GM12878 (cell line): ENCODE data around the gene SVIP. TPM values are rescaled to one million over a fixed set of nuclear protein-coding genes. Genes with fewer than 3 reads are reported as not detected.

ENCODE experiments used
- BACH1 ChIP-seq: fragments of 450-650 bp; IDR thresholded peaks from 2 replicates; pipeline ENCODE4 v1.6.1; 2017; ENCODE audit warnings: mild to moderate bottlenecking, borderline replicate concordance
- BCL11A ChIP-seq: IDR thresholded peaks from 2 replicates; pipeline ENCODE4 v1.6.1; 2011; ENCODE audit warnings: low read depth, low read length
- CBX3 ChIP-seq: fragments of 200-600 bp; sonication (generic); IDR thresholded peaks from 2 replicates; pipeline ENCODE4 v1.6.1; 2016; ENCODE audit warnings: low read depth, borderline replicate concordance
- CEBPB ChIP-seq, 2 experiments: fragments of 150-350 bp in 1 of 2; IDR thresholded peaks; 2 replicates each; pipeline ENCODE4 v1.6.1; 2012 to 2014; ENCODE audit warnings: low read depth in 2 of 2, low read length in 2 of 2, borderline replicate concordance in 1 of 2, inconsistent platforms in 1 of 2
- EGR1 ChIP-seq, 2 experiments: IDR thresholded peaks; 1 replicate in 1 of 2; 2 replicates in 1 of 2; pipeline ENCODE4 v1.6.1; 2011 to 2012; ENCODE audit warnings: low read depth in 2 of 2, low read length in 2 of 2, borderline replicate concordance in 1 of 2, mild to moderate bottlenecking in 1 of 2, moderate library complexity in 1 of 2
- ETV6 ChIP-seq, 2 experiments: fragments of 450-650 bp in 1 of 2; IDR thresholded peaks in 1 of 2; conservative IDR thresholded peaks in 1 of 2; 2 replicates each; pipeline ENCODE4 v1.6.1; 2014; ENCODE audit warnings: antibody characterized with exemption in 1 of 2, borderline replicate concordance in 1 of 2, low read depth in 1 of 2, mild to moderate bottlenecking in 1 of 2, moderate library complexity in 1 of 2
- FOS ChIP-seq: IDR thresholded peaks from 3 replicates; pipeline ENCODE4 v1.6.1; 2011; ENCODE audit warnings: borderline replicate concordance; ENCODE audit not compliant: insufficient read length; ENCODE audit errors: extremely low read depth
- GATAD2B ChIP-seq: fragments of 450-650 bp; conservative IDR thresholded peaks from 2 replicates; pipeline ENCODE4 v1.6.1; 2017; ENCODE audit warnings: low read depth, mild to moderate bottlenecking, moderate library complexity
- JUNB ChIP-seq: IDR thresholded peaks from 2 replicates; pipeline ENCODE4 v1.6.1; 2016; ENCODE audit warnings: antibody characterized with exemption, mild to moderate bottlenecking
- JUND ChIP-seq: IDR thresholded peaks from 2 replicates; pipeline ENCODE4 v1.6.1; 2012; ENCODE audit warnings: low read depth, mild to moderate bottlenecking, low read length, improper control_type of control experiment, moderate library complexity
- KDM1A ChIP-seq: fragments of 200-600 bp; sonication (generic); IDR thresholded peaks from 2 replicates; pipeline ENCODE4 v1.6.1; 2016; ENCODE audit warnings: borderline replicate concordance
- MEF2B ChIP-seq: fragments of 450-650 bp; IDR thresholded peaks from 2 replicates; pipeline ENCODE4 v1.6.1; 2018; ENCODE audit warnings: mild to moderate bottlenecking, moderate library complexity; ENCODE audit not compliant: partially characterized antibody, poor library complexity, severe bottlenecking
- NBN ChIP-seq: fragments of 450-650 bp; IDR thresholded peaks from 2 replicates; pipeline ENCODE4 v1.6.1; 2016
- NRF1 ChIP-seq: conservative IDR thresholded peaks from 2 replicates; pipeline ENCODE4 v1.6.1; 2011; ENCODE audit warnings: mild to moderate bottlenecking, low read depth, low read length, improper control_type of control experiment
- SMC3 ChIP-seq: IDR thresholded peaks from 2 replicates; pipeline ENCODE4 v1.6.1; 2011; ENCODE audit warnings: low read length, improper control_type of control experiment, borderline replicate concordance
- SREBF2 ChIP-seq: IDR thresholded peaks from 2 replicates; pipeline ENCODE4 v1.6.1; 2012; ENCODE audit warnings: mild to moderate bottlenecking, low read length
- STAT1 ChIP-seq: fragments of 450-650 bp; conservative IDR thresholded peaks from 2 replicates; pipeline ENCODE4 v1.6.1; 2014; ENCODE audit warnings: antibody characterized with exemption, mild to moderate bottlenecking
- SUPT20H ChIP-seq: IDR thresholded peaks from 2 replicates; pipeline ENCODE4 v1.6.1; 2011; ENCODE audit warnings: low read depth, mild to moderate bottlenecking, low read length, moderate library complexity, borderline replicate concordance; ENCODE audit not compliant: control insufficient read depth
- TARDBP ChIP-seq: IDR thresholded peaks from 2 replicates; pipeline ENCODE4 v1.6.1; 2016; ENCODE audit warnings: borderline replicate concordance
- ZNF217 ChIP-seq: fragments of 450-650 bp; IDR thresholded peaks from 2 replicates; pipeline ENCODE4 v1.6.1; 2017; ENCODE audit warnings: antibody characterized with exemption, mild to moderate bottlenecking
- ZNF24 ChIP-seq: fragments of 450-650 bp; IDR thresholded peaks from 2 replicates; pipeline ENCODE4 v1.6.1; 2017; ENCODE audit warnings: antibody characterized with exemption, mild to moderate bottlenecking
- ZNF274 ChIP-seq: IDR thresholded peaks from one replicate; pipeline ENCODE4 v1.8.0; 2011; ENCODE audit not compliant: insufficient read length, insufficient read depth
- ZZZ3 ChIP-seq: IDR thresholded peaks from 2 replicates; pipeline ENCODE4 v1.6.1; 2011; ENCODE audit warnings: low read depth; ENCODE audit not compliant: control insufficient read depth, insufficient read length
- polyA plus RNA-seq, 11 experiments: library from polyadenylated mRNA; depleted of rRNA in 4 of 11; unstranded in 6 of 11; stranded (reverse) in 5 of 11; fragments of >200 nt; fragmentation: Nextera tagmentation in 4 of 11; fragmentation: Illumina TruSeq in 1 of 11; extraction: Ambion mirVana in 4 of 11; extraction: Trizol in 1 of 11; gene quantifications; 1 replicate in 1 of 11; 2 replicates in 10 of 11; pipeline versions ENCODE4 v1.2.1 to v1.2.3, GENCODE V29; 2011 to 2016; ENCODE audit warnings: inconsistent platforms in 2 of 11, missing spikeins in 2 of 11, low read depth in 1 of 11
- total RNA-seq, 4 experiments: library from RNA; depleted of rRNA in 3 of 4; stranded (reverse); fragments of >200 nt in 3 of 4; fragmentation: Illumina TruSeq in 1 of 4; extraction: Trizol in 1 of 4; gene quantifications; 2 replicates each; pipeline versions ENCODE4 v1.2.1 to v1.2.3, GENCODE V29; 2013 to 2021
- TF ChIP-seq, protein P1 (sequence below): fragments of 450-650 bp; IDR thresholded peaks from 2 replicates; pipeline ENCODE4 v1.6.1; 2017; ENCODE audit warnings: low read depth, mild to moderate bottlenecking, moderate library complexity
- TF ChIP-seq, protein P2 (sequence below): fragments of 450-650 bp; IDR thresholded peaks from 2 replicates; pipeline ENCODE4 v1.6.1; 2017; ENCODE audit warnings: borderline replicate concordance
- TF ChIP-seq, protein P3 (sequence below): fragments of 450-650 bp; IDR thresholded peaks from 2 replicates; pipeline ENCODE4 v1.6.1; 2016; ENCODE audit warnings: mild to moderate bottlenecking

SVIP gene
- total and polyA plus RNA-seq, 10 of the 15 experiments (the other 5 are each of a cell fraction or from before 2014, with no cell fraction given): 17.8 to 78.0 (median 55.4) TPM

DNA sequence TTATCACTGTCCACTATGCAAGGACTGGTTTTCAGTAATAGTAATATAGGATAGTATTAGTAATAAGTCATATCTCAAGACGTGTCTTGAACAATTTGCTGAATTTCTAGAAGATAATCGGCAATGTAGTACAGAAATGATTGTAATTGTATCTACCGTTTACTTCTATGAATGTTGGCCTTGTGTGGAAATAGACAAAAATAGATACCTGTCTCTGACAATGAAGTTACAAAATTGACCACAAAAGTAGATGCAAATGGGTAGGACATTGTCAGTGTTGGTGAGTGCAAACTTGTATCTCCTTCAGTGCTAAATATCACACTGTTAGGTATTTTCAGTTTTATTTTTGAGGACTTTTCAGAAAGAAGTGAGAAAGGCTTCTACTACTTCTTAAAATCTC is 43.1 kb downstream of the SVIP start (continued):
- TF ChIP-seq ZNF217 (peak; percentile 54; the same call in 1 of the 2 replicates), FOS (no peak), KDM1A (no peak), GATAD2B (no peak), BACH1 (peak; percentile 65; the same call in 1 of the 2 replicates), ZNF24 (no peak), EGR1 (IDR thresholded peaks at IDR 0.05; ENCODE audit: borderline replicate concordance in 1 of 2, low read depth in 2 of 2, low read length in 2 of 2) (no peak), ZNF274 (no peak), STAT1 (no peak), TARDBP (no peak), MEF2B (peak; percentile 91), NBN (0 out of 2 replicates have a peak, but pooled peaks have one; percentile 46), CBX3 (no peak), JUNB (peak; percentile 78), CEBPB (IDR thresholded peaks at IDR 0.05; ENCODE audit: borderline replicate concordance in 1 of 2, low read depth in 2 of 2, low read length in 2 of 2) (no peak), SREBF2 (no peak), SMC3 (no peak), JUND (no peak), SUPT20H (no peak), ETV6 (conservative IDR thresholded peaks at IDR 0.05 in 1 of 2, IDR thresholded peaks at IDR 0.05 in 1 of 2; ENCODE audit: borderline replicate concordance in 1 of 2, low read depth in 1 of 2) (no peak; a peak in 1 of 4 replicates), NRF1 (no peak), BCL11A (no peak), ZZZ3 (no peak)
- TF ChIP-seq, protein P1, sequence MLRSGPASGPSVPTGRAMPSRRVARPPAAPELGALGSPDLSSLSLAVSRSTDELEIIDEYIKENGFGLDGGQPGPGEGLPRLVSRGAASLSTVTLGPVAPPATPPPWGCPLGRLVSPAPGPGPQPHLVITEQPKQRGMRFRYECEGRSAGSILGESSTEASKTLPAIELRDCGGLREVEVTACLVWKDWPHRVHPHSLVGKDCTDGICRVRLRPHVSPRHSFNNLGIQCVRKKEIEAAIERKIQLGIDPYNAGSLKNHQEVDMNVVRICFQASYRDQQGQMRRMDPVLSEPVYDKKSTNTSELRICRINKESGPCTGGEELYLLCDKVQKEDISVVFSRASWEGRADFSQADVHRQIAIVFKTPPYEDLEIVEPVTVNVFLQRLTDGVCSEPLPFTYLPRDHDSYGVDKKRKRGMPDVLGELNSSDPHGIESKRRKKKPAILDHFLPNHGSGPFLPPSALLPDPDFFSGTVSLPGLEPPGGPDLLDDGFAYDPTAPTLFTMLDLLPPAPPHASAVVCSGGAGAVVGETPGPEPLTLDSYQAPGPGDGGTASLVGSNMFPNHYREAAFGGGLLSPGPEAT: peak; percentile 51; the same call in 1 of the 2 replicates
- TF ChIP-seq, protein P2, sequence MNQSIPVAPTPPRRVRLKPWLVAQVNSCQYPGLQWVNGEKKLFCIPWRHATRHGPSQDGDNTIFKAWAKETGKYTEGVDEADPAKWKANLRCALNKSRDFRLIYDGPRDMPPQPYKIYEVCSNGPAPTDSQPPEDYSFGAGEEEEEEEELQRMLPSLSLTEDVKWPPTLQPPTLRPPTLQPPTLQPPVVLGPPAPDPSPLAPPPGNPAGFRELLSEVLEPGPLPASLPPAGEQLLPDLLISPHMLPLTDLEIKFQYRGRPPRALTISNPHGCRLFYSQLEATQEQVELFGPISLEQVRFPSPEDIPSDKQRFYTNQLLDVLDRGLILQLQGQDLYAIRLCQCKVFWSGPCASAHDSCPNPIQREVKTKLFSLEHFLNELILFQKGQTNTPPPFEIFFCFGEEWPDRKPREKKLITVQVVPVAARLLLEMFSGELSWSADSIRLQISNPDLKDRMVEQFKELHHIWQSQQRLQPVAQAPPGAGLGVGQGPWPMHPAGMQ: no peak
- TF ChIP-seq, protein P3, sequence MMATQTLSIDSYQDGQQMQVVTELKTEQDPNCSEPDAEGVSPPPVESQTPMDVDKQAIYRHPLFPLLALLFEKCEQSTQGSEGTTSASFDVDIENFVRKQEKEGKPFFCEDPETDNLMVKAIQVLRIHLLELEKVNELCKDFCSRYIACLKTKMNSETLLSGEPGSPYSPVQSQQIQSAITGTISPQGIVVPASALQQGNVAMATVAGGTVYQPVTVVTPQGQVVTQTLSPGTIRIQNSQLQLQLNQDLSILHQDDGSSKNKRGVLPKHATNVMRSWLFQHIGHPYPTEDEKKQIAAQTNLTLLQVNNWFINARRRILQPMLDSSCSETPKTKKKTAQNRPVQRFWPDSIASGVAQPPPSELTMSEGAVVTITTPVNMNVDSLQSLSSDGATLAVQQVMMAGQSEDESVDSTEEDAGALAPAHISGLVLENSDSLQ: no peak
